ENCODE results near the gene DHRS2.
"Not testable (repeated sequence)": the region's sequence is repeated elsewhere in the genome, so short reads cannot be mapped to it uniquely, and the experiment has no call there.

Gene DHRS2

GRCh38 chr14:23650506-23650905, 14.3 kb downstream of the DHRS2 start:
- no peak for DNase-seq

- no peak for DNase-seq
Measured at GRCh38 chr14:23653051-23653450, 16.9 kb downstream of the DHRS2 start.

GRCh38 chr14:23654231-23654630, 18.1 kb downstream of the DHRS2 start:
- DNase-seq = no peak

GRCh38 chr14:23657959-23658470, 21.9 kb downstream of the DHRS2 start:
- DNase-seq = no peak

GRCh38 chr14:23660290-23661226, 24.4 kb downstream of the DHRS2 start:
- no peak for DNase-seq

GRCh38 chr14:23661542-23661941, 25.4 kb downstream of the DHRS2 start:
- DNase-seq = no peak

- DNase-seq = no peak
Measured at GRCh38 chr14:23663127-23663526, 27.0 kb downstream of the DHRS2 start.

- DNase-seq = no peak
Measured at GRCh38 chr14:23663711-23664110, 27.5 kb downstream of the DHRS2 start.

- DNase-seq = no peak
Measured at GRCh38 chr14:23664207-23664885, 28.2 kb downstream of the DHRS2 start.

- no peak for DNase-seq
Measured at GRCh38 chr14:23665302-23666016, 29.3 kb downstream of the DHRS2 start.

- DNase-seq = no peak
Measured at GRCh38 chr14:23667134-23667533, 31.0 kb downstream of the DHRS2 start.

GRCh38 chr14:23669441-23669840, 33.3 kb downstream of the DHRS2 start:
- DNase-seq = no peak

GRCh38 chr14:23670481-23670880, 34.3 kb downstream of the DHRS2 start:
- DNase-seq = no peak

- DNase-seq = no peak
Measured at GRCh38 chr14:23672200-23672599, 36.0 kb downstream of the DHRS2 start.

- no peak for DNase-seq
Measured at GRCh38 chr14:23675337-23675736, 39.2 kb downstream of the DHRS2 start.

GRCh38 chr14:23675906-23676305, 39.7 kb downstream of the DHRS2 start:
- no peak for DNase-seq

GRCh38 chr14:23681337-23681736, 45.2 kb downstream of the DHRS2 start:
- DNase-seq = no peak

- not testable (repeated sequence) for DNase-seq
Measured at GRCh38 chr14:23689709-23690514, 53.7 kb downstream of the DHRS2 start.

GRCh38 chr14:23692416-23692815, 56.3 kb downstream of the DHRS2 start:
- DNase-seq = no peak

- no peak for DNase-seq
Measured at GRCh38 chr14:23693252-23693775, 57.1 kb downstream of the DHRS2 start.

- DNase-seq = peak; percentile 6
Measured at GRCh38 chr14:23694085-23694948, 58.2 kb downstream of the DHRS2 start.
